Tibial nerve (tissue), 4 donors: ENCODE data around the gene RPGR.

Source experiments
- CTCF ChIP-seq, 5 experiments: fragments of 200-600 bp in 3 of 5; fragments of 450-650 bp in 2 of 5; sonication (generic) in 3 of 5; IDR thresholded peaks; one replicate each; pipeline ENCODE4 v1.5.1; 2016 to 2019; ENCODE audit warnings: antibody characterized with exemption in 5 of 5, mild to moderate bottlenecking in 3 of 5, moderate library complexity in 2 of 5
- EP300 ChIP-seq, 2 donors: sonication (generic); formaldehyde crosslinking; IDR thresholded peaks; one replicate each; pipeline ENCODE4 v1.6.1; 2017; ENCODE audit warnings: antibody characterized with exemption in 2 of 2, mild to moderate bottlenecking in 1 of 2

- no peak for TF ChIP-seq CTCF (IDR thresholded peaks at IDR 0.05)
- no peak for TF ChIP-seq EP300 (IDR thresholded peaks at IDR 0.05)
These were observed 105.8 kb downstream of the RPGR start for GRCh38 chrX:38221391-38221929.
